GM11168 (cell line): ENCODE results near the gene BACH2.

Experiments used
- in situ Hi-C: fragments of 300-500 bp; cut with MboI; formaldehyde crosslinking; loops from one replicate; pipeline ENCODE4 v1.12.0; 2022; ENCODE audit warnings: low sequenced_read_pairs; ENCODE audit not compliant: unreplicated experiment

The BACH2 gene

GRCh38 chr6:90303039-90303438 lies 6.4 kb upstream of the BACH2 start:
- in situ Hi-C loops = no loop called here

GRCh38 chr6:90302320-90302719 lies 5.7 kb upstream of the BACH2 start:
- in situ Hi-C loops = no loop called here

DNA sequence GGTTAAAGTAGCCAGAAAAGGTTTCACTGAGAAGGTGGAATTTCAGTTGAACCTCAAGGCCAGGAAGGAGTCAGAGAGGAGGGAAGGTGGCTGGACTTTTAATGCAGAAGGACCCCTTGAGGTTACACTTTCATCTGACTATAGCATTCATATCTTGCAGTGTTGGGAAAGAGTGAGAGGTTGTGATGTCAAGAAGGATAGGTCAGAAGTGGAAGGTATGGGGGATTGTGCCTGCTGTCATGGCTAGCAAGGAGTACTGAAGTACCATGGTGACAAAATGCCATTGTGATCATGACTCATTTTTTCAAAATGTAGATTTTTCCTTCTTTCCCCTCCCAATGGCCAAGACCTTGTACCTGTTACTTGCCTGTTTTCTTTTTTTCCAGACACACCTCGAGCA lies 5.2 kb upstream of the BACH2 start:
- in situ Hi-C loops = no loop called here

DNA sequence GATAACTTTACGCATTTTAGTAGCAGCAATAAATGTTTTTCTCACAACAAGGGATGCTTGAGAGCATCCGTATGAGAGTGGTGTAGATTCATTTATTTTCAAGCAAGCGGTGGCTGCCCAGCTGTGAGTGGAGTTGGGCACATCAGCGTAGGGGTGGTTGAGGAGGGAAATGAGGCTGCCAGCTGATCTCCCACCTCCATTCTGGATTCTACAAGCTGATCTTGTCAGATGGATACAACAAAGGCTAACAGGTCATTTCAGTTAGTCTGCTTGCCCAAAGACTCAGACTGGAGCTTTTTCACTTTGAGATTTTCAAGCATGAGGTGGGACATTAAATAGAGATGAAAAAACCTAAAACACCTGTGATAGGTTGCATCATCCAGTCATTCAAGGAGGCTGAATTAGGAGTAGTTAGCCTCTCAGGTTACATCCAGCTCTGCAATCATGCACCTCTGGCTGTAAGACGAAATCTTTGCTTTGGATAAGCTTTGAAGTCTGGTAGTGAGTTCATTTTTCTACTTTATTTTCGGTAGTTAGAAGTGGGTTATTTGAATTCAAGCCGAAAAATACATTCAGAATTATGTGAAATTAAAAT lies 1.9 kb upstream of the BACH2 start:
- in situ Hi-C loops = loop anchor here (10.0 kb wide), 1 partner anchor 186 kb away; no protein-coding TSS in a partner anchor

DNA sequence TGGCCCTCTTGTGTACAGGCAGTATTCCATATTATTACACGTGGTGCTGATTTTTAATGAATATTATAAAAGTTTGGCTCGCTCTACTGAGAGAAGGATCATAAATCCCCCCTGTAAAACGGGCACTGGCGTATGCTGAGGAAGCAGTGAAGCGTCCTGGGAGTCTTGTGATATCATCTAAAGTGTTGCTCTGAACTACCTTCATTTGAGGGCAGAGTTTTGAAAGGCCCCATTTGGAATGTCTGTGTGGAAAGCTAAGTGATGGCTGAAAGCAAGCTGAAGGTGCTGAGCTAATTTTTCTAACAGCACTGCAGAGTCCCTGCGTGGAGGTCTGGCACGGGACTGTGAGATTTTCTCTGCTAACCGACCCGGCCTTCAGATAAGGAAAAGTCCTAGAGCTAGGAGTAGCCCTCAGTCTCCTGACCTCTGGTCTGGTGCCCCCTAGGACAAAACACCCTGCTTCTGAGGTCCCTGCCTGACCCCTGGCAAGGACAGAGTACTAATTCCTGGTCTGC lies 1.3 kb upstream of the BACH2 start:
- in situ Hi-C loops = loop anchor here (10.0 kb wide), 1 partner anchor 187 kb away; no protein-coding TSS in a partner anchor

GRCh38 chr6:90297115-90297866 lies 648 bp upstream of the BACH2 start:
- in situ Hi-C loops = loop anchor here (10.0 kb wide), 1 partner anchor 188 kb away; no protein-coding TSS in a partner anchor

GRCh38 chr6:90295854-90296340 lies 746 bp downstream of the BACH2 start:
- in situ Hi-C loops = loop anchor here (10.0 kb wide), 1 partner anchor 189 kb away; no protein-coding TSS in a partner anchor

- in situ Hi-C loops = loop anchor here (10.0 kb wide), 1 partner anchor 190 kb away; no protein-coding TSS in a partner anchor
These were observed 1.4 kb downstream of the BACH2 start for GRCh38 chr6:90294989-90295853.

DNA sequence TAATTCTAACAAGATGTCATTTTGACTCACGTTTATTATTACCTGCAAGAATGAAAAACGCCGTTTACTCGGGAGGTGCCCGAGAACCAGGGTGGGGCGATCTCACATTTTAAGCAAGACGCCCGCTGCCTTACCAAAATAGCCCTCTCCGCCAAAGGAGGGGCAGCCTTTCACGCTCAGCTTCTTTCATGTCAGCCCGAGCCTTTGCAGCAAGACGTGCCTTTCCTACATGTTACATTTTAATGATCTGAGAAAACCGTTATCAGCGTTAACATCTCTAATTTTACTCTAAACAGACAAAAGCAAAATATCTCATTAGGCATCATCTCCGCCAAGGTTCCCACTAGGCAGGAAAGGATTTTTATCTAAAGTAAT lies 2.0 kb downstream of the BACH2 start:
- in situ Hi-C loops = loop anchor here (10.0 kb wide), 1 partner anchor 190 kb away; no protein-coding TSS in a partner anchor

GRCh38 chr6:90294008-90294511 lies 2.6 kb downstream of the BACH2 start:
- in situ Hi-C loops = loop anchor here (10.0 kb wide), 1 partner anchor 191 kb away; no protein-coding TSS in a partner anchor

DNA sequence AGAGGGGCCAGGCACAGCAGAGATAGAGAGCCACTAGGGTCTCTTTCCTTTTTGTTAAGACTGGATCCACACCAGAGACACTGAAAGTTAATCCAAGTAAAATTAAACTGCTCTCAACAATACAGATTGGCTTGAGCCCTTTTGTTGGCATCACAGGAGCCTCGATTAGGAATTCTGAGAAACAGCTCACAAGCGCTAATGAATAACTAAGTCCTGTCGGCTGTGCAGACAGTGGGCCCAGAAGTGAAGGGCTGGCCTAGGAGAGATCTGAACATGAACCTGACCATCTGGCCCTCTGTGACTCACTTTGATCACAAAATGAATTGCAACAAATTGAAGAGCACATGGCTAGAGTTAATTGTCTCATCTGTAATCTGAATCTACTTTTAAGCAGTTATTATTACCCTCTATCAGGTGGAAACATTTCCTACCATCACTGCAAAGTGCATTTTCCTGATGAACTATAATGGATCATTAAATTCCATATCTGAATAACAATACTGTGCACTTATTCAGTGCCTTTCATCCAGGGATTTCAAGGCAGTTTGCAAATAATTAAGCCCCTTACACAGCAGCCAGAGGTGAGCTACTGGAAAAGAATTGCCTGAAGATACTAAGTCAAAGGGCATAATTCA lies 3.2 kb downstream of the BACH2 start:
- in situ Hi-C loops = loop anchor here (10.0 kb wide), 1 partner anchor 191 kb away; no protein-coding TSS in a partner anchor

- in situ Hi-C loops = loop anchor here (10.0 kb wide), 1 partner anchor 193 kb away; no protein-coding TSS in a partner anchor
These were observed 5.1 kb downstream of the BACH2 start for GRCh38 chr6:90291565-90291964.

DNA sequence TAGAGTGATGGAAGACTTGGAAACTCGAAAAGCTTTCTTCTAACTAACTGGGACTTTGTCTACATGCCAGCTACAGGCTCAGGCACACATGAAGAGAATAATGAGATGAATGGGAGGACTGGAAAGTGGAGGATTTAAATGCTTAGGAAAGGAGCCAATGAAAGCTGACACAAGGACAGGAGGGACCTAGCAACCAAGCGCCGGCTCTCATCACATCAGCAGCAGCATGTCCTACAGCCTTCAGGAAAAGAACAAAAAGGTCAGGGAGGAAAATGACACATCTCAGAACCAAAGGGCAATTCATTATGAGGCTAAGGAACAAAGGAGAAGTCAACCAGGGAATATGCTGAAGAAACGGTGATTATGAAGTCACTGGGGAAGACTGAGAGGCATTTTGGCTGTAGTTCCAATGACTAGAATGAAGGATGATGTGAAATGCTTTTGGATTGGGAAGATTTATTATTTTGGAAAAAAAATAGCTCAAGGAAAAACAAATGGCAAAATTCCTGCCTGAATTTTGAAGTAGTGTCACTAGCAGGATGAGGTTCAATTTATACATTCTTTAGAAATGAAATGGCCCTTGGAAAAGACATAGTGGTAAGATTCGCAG lies 5.7 kb downstream of the BACH2 start:
- in situ Hi-C loops = loop anchor here (10.0 kb wide), 1 partner anchor 194 kb away; no protein-coding TSS in a partner anchor

GRCh38 chr6:90289902-90290301 lies 6.7 kb downstream of the BACH2 start:
- in situ Hi-C loops = loop anchor here (10.0 kb wide), 1 partner anchor 195 kb away; no protein-coding TSS in a partner anchor

DNA sequence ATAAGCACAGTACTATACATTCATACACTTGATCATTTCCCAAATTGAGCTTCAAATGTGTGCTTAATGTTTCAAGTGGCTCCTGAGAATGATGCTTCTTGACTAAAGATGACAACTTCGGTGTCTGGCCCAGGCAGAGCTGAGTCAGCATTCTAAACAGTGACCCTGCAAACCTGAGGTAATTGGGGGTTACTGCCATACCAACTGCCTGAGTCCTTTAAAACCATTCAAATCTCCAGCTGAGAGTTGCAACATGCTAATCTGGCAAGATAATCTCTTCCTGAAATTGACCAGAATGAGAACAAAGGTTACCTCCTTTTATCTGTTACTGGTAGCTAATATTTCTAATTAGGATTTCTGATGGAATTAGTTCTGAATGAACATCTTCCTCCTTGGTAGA lies 8.2 kb downstream of the BACH2 start:
- in situ Hi-C loops = no loop called here

DNA sequence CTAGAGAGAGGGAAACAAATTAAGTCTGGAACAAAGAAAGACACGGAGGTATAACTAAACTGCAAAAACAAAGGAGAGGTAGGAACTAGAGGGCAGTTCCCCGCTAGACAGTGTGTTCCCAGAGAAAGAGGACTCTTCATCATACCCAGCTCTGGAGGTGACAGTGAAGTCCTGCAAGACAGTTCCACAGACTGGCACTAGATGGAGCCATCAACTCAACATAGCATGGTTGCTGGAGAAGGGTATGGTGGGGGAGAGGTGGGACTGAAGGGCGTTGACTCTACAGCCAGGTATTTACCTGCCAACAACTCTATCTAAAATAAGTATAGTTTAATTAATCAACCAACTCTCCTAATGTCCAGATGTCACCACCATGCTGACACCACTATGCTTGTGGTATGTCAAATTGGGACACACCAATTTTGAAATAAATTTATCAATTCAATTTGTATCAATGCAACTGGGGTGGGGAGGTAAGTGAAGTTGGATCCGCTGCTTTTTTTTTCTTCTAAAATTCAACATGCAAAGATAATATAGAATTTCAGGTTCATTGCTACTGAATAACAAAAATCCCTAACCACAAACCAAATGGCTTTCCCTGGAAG lies 9.7 kb downstream of the BACH2 start:
- in situ Hi-C loops = no loop called here

DNA sequence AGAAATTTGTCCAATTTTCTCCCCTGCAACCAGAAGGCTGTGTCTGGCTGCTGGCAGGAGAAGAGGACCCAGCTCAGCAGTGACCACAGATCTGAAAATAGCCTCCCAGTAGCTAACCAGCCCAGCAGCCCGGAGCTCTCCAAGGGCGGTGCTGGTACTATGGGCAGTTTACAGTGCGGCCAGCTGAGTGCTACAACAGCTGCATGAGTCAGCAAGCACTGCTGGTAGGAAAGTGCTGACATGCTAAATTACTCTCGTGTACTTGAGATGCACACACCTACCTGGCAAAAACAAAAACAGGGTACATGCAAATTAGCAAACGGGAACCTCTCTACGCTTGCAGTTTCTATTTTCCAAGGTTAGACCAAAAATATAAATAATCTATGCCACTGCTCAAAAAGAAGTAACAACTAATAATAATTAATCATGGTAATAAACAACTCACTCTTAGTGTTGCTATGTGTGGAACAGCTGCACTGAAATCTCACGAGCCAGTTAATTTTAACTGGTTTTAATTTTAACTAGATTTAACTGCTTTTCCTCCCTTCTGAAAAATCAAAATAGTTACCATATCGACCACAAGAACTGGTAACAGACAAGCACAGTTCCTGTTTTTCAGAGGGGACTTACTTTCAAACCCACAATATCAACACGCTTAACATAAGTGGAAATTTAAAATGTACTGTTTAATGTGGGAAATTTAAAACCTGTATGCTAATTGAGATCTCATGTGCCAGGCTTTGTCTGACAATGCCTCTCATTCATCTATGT lies 10.8 kb downstream of the BACH2 start:
- in situ Hi-C loops = no loop called here

DNA sequence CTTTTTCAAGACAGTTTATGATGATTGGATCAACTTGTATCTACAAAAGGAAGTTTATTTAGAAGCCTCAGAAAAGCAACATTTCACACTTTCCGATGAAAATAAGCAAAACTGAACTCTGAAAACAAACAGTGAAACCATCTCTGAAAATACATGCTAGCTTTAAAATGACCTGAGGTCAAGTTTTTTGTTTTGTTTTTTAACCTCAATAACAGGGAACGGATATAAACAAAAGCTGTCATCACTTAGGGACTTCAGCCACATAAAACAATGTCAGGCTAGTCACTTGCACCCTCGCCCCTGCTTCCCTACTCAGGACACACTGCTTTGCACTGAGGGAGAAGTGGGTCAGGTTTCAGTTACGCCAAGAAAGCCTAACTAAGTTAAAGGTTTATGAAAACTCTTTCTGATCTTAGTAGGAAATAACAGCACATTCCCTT lies 11.6 kb downstream of the BACH2 start:
- in situ Hi-C loops = no loop called here
